MCF 10A (cell line): Measurements from ENCODE around the gene SMIM35. TPM values are rescaled to one million over a fixed set of nuclear protein-coding genes. Genes with fewer than 3 reads are reported as not detected.

Source experiments
- BruUV-seq: library from RNA; stranded (reverse); fragments of 400-500 nt; replicated peaks from 2 replicates; lab custom pipeline; 2021; lab: Mats Ljungman, UMichigan
- CTCF ChIA-PET: fragments of 300-600 bp; sonication (Branson Sonifier 250); formaldehyde crosslinking; extraction: SDS; loops from one replicate; lab custom pipeline; 2021; ENCODE audit warnings: antibody characterized with exemption, inconsistent platforms; lab: Yijun Ruan, JAX
- POLR2A ChIA-PET: fragments of 300-600, 350-650 bp; sonication (Branson Sonifier 250); formaldehyde crosslinking; extraction: SDS; loops from one replicate; lab custom pipeline; 2020; ENCODE audit warnings: antibody characterized with exemption, inconsistent platforms; lab: Yijun Ruan, JAX
- DNase-seq: peaks from one replicate; pipeline ENCODE4 v3.0.0-alpha.2; 2018; ENCODE audit not compliant: unreplicated experiment
- H3K27ac Mint-ChIP-seq: one replicate; pipeline ENCODE4 v1.8.0; 2022; ENCODE audit warnings: mild to moderate bottlenecking, low read depth, mixed read lengths; ENCODE audit not compliant: unreplicated experiment
- H3K27me3 Mint-ChIP-seq: one replicate; pipeline ENCODE4 v1.8.0; 2022; ENCODE audit warnings: mixed read lengths; ENCODE audit not compliant: insufficient read depth, unreplicated experiment
- H3K36me3 Mint-ChIP-seq: one replicate; pipeline ENCODE4 v1.8.0; 2022; ENCODE audit warnings: mild to moderate bottlenecking, moderate library complexity, mixed read lengths; ENCODE audit not compliant: insufficient read depth, unreplicated experiment
- H3K4me1 Mint-ChIP-seq: one replicate; pipeline ENCODE4 v1.8.0; 2022; ENCODE audit warnings: mixed read lengths; ENCODE audit not compliant: insufficient read depth, unreplicated experiment
- H3K4me3 Mint-ChIP-seq: one replicate; pipeline ENCODE4 v1.8.0; 2022; ENCODE audit warnings: mild to moderate bottlenecking, moderate library complexity, mixed read lengths; ENCODE audit not compliant: unreplicated experiment
- H3K9me3 Mint-ChIP-seq: one replicate; pipeline ENCODE4 v1.8.0; 2022; ENCODE audit warnings: mixed read lengths; ENCODE audit not compliant: unreplicated experiment
- CTCF ChIP-seq: fragments of 200-600 bp; IDR thresholded peaks from one replicate; pipeline ENCODE4 v1.8.0; 2022; ENCODE audit warnings: antibody characterized with exemption, mild to moderate bottlenecking; ENCODE audit not compliant: unreplicated experiment
- intact Hi-C: fragments of 100-400 bp; cut with micrococcal nuclease; formaldehyde crosslinking; loops from 2 replicates; pipeline ENCODE4 v1.14.1; 2022
- total RNA-seq: library from RNA; stranded (reverse); gene quantifications from 2 replicates; pipeline ENCODE4 v1.2.3, GENCODE V29; 2022

Gene SMIM35
- total RNA-seq, 1 experiment from 2014 or later: not detected

- no peak overlapping the region for H3K27ac Mint-ChIP-seq
- POLR2A ChIA-PET: no interaction called here
- BruUV-seq: no TSS peak
Measured at GRCh38 chr11:118051611-118052461, 34.9 kb downstream of the SMIM35 start.

GRCh38 chr11:118051136-118051610 lies 35.6 kb downstream of the SMIM35 start:
- no peak for DNase-seq
- CTCF ChIA-PET: interaction anchor here (0.8 to 4.8 kb wide), 3 partner anchors 208 to 244 kb away, joined by 3 to 38 read pairs (median 4); no protein-coding TSS in a partner anchor
- BruUV-seq: no TSS peak
- TF ChIP-seq CTCF: no peak
- Mint-ChIP-seq H3K4me3 (no peak overlapping the region), H3K27ac (no peak overlapping the region), H3K4me1 (no peaks in the 10 kb centered on the region), H3K9me3 (no peaks in the 10 kb centered on the region), H3K27me3 (peaks cover 30% of the 10 kb centered on the region), H3K36me3 (no peaks in the 10 kb centered on the region)
- POLR2A ChIA-PET: no interaction called here
- intact Hi-C loops: no loop called here

More at GRCh38 chr11:118051611-118052461, 34.9 kb downstream of the SMIM35 start:
- DNase-seq: no peak
- CTCF ChIA-PET: interaction anchor here (0.6 to 4.8 kb wide), 16 partner anchors 8 to 686 kb away, joined by 3 to 44 read pairs (median 4); partner anchors contain the start of gene FXYD2
- Mint-ChIP-seq H3K27me3 (peaks cover 30% of the 10 kb centered on the region), H3K4me1 (no peaks in the 10 kb centered on the region), H3K9me3 (no peaks in the 10 kb centered on the region), H3K4me3 (no peak overlapping the region), H3K36me3 (no peaks in the 10 kb centered on the region)
- intact Hi-C loops: no loop called here
- TF ChIP-seq CTCF: no peak

- no TSS peak for BruUV-seq
- H3K9me3 Mint-ChIP-seq: no peaks in the 10 kb centered on the region
- CTCF ChIA-PET: interaction anchor here (0.5 to 4.8 kb wide), 4 partner anchors 207 to 624 kb away, joined by 4 to 38 read pairs (median 4); no protein-coding TSS in a partner anchor
Measured at GRCh38 chr11:118050208-118050891, 36.4 kb downstream of the SMIM35 start.

More at GRCh38 chr11:118050208-118050891, 36.4 kb downstream of the SMIM35 start:
- Mint-ChIP-seq H3K36me3 (no peaks in the 10 kb centered on the region), H3K27me3 (peaks cover 32% of the 10 kb centered on the region), H3K27ac (no peak overlapping the region), H3K4me3 (no peak overlapping the region), H3K4me1 (peaks cover 6% of the 10 kb centered on the region)
- POLR2A ChIA-PET: no interaction called here
- TF ChIP-seq CTCF: no peak
- no peak for DNase-seq
- intact Hi-C loops: no loop called here
